Measurements from ENCODE around the gene ACTN4. TPM values are rescaled to one million over a fixed set of nuclear protein-coding genes. Genes with fewer than 3 reads are reported as not detected.

The ACTN4 gene
- total RNA-seq, 2 experiments from 2014 or later, result 532 to 534 TPM

GRCh38 chr19:38710928-38711725 is 63.7 kb downstream of the ACTN4 start:
- ChIA-PET POLR2A (interaction anchor here (1.8 kb wide), 1 partner anchor 23 kb away, joined by 6 read pairs; no protein-coding TSS in a partner anchor), CTCF (interaction anchor here (0.9 kb wide), 1 partner anchor 220 kb away, joined by 3 read pairs; the partner anchor contains the start of genes MRPS12 and SARS2)
- peaks cover 65% of the 10 kb centered on the region for H3K36me3 Mint-ChIP-seq (ENCODE audit: low read depth)
- no peaks in the 10 kb centered on the region for H3K27me3 Mint-ChIP-seq
- no peaks in the 10 kb centered on the region for H3K9me3 Mint-ChIP-seq
- no peak for DNase-seq
- peak overlapping the region; percentile 40 for H3K27ac Mint-ChIP-seq
- H3K4me3 Mint-ChIP-seq, result no peak overlapping the region
- no peaks in the 10 kb centered on the region for H3K4me1 Mint-ChIP-seq

DNA sequence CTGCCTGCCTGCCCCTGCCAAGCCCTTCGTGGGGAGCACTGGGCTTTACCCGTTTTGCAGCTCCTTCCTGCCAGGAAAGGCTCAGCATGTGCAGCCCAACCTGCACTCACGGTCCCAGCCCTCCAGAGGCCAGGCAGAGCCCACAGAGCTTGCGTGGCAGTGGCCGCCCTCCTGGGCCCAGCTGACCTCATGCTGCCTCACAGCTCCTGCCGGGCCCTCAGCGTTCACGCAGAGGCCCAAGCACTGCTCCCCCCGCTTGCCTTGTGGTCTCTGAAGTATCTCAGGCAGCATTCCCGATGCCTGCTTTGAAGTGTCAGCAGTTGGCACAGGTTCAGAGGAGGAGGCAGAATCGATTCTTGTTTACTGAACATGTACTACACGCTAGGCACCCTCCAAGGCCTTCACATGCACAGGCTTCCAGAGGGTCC is 64.3 kb downstream of the ACTN4 start:
- CTCF ChIA-PET, result interaction anchor here (0.6 to 0.9 kb wide), 2 partner anchors 108 to 219 kb away, joined by 3 read pairs; partner anchors contain the start of genes MRPS12 and SARS2
- Mint-ChIP-seq H3K9me3 (no peaks in the 10 kb centered on the region), H3K4me1 (no peaks in the 10 kb centered on the region), H3K27ac (no peak overlapping the region), H3K4me3 (no peak overlapping the region), H3K27me3 (no peaks in the 10 kb centered on the region), H3K36me3 (ENCODE audit: low read depth) (peaks cover 66% of the 10 kb centered on the region)
- DNase-seq, result no peak
- POLR2A ChIA-PET, result interaction anchor here (1.8 kb wide), 1 partner anchor 22 kb away, joined by 6 read pairs; no protein-coding TSS in a partner anchor

DNA sequence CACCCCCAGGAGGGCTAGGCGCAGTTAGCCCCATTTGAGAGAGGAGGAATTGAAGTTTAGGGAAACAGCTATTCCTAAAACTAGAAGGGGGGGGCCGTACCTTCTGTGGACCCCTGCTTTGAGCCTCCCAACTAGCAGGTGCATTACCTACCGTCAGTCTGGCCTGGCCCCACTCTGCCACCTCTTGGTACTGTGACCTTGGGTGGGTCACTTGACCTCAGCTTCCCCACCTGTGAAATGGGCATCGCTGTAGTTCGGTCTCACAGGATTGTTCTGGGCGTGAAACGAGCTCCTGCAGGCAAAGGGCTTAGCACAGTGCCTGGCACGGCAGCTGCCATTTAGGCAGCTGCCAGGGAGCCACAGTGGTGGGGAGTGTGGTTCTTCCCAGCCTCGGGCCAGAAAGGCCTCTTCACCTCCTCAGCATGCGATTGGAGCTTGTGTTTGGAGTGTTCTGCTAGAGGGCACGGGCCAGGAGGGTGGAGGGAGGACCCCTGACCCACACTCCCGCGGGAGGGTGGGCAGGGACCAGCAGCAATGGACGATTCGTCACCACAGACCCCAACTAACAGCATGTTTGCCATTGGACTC is 64.8 kb downstream of the ACTN4 start:
- ChIA-PET POLR2A (interaction anchor here (1.8 kb wide), 1 partner anchor 22 kb away, joined by 6 read pairs; no protein-coding TSS in a partner anchor), CTCF (interaction anchor here (0.6 to 0.8 kb wide), 2 partner anchors 107 to 309 kb away, joined by 3 read pairs; partner anchors contain the start of gene FAM98C)
- H3K27me3 Mint-ChIP-seq, result no peaks in the 10 kb centered on the region
- no peak overlapping the region for H3K27ac Mint-ChIP-seq
- peaks cover 63% of the 10 kb centered on the region for H3K36me3 Mint-ChIP-seq (ENCODE audit: low read depth)
- no peak overlapping the region for H3K4me3 Mint-ChIP-seq
- no peaks in the 10 kb centered on the region for H3K4me1 Mint-ChIP-seq
- H3K9me3 Mint-ChIP-seq, result no peaks in the 10 kb centered on the region
- DNase-seq, result no peak

GRCh38 chr19:38713227-38713649 is 65.8 kb downstream of the ACTN4 start:
- peaks cover 62% of the 10 kb centered on the region for H3K36me3 Mint-ChIP-seq (ENCODE audit: low read depth)
- no peak overlapping the region for H3K4me3 Mint-ChIP-seq
- CTCF ChIA-PET, result no interaction called here

GRCh38 chr19:38713865-38714264 is 66.4 kb downstream of the ACTN4 start:
- no peak for DNase-seq
- H3K4me3 Mint-ChIP-seq, result no peak overlapping the region
- CTCF ChIA-PET, result no interaction called here
- peaks cover 64% of the 10 kb centered on the region for H3K36me3 Mint-ChIP-seq (ENCODE audit: low read depth)
- H3K27ac Mint-ChIP-seq, result peak overlapping the region; percentile 45
- no peaks in the 10 kb centered on the region for H3K4me1 Mint-ChIP-seq
- no peaks in the 10 kb centered on the region for H3K27me3 Mint-ChIP-seq
- no peaks in the 10 kb centered on the region for H3K9me3 Mint-ChIP-seq
- POLR2A ChIA-PET, result interaction anchor here (1.0 kb wide), 1 partner anchor 38 kb away, joined by 3 read pairs; no protein-coding TSS in a partner anchor

More at GRCh38 chr19:38713227-38713649, 65.8 kb downstream of the ACTN4 start:
- H3K4me1 Mint-ChIP-seq, result no peaks in the 10 kb centered on the region
- POLR2A ChIA-PET, result interaction anchor here (1.0 kb wide), 1 partner anchor 38 kb away, joined by 3 read pairs; no protein-coding TSS in a partner anchor
- H3K27ac Mint-ChIP-seq, result no peak overlapping the region
- H3K27me3 Mint-ChIP-seq, result no peaks in the 10 kb centered on the region
- no peak for DNase-seq
- no peaks in the 10 kb centered on the region for H3K9me3 Mint-ChIP-seq

GRCh38 chr19:38714354-38714778 is 66.9 kb downstream of the ACTN4 start:
- CTCF ChIA-PET, result no interaction called here
- H3K27me3 Mint-ChIP-seq, result no peaks in the 10 kb centered on the region
- POLR2A ChIA-PET, result no interaction called here
- H3K27ac Mint-ChIP-seq, result no peak overlapping the region
- no peaks in the 10 kb centered on the region for H3K4me1 Mint-ChIP-seq
- H3K4me3 Mint-ChIP-seq, result no peak overlapping the region
- DNase-seq, result no peak
- peaks cover 67% of the 10 kb centered on the region for H3K36me3 Mint-ChIP-seq (ENCODE audit: low read depth)
- H3K9me3 Mint-ChIP-seq, result no peaks in the 10 kb centered on the region

- no peak for DNase-seq
- Mint-ChIP-seq H3K27me3 (no peaks in the 10 kb centered on the region), H3K36me3 (ENCODE audit: low read depth) (peaks cover 63% of the 10 kb centered on the region), H3K4me1 (no peaks in the 10 kb centered on the region), H3K27ac (no peak overlapping the region), H3K9me3 (no peaks in the 10 kb centered on the region), H3K4me3 (no peak overlapping the region)
- ChIA-PET POLR2A (interaction anchor here (0.7 kb wide), 1 partner anchor 10 kb away, joined by 3 read pairs; no protein-coding TSS in a partner anchor), CTCF (no interaction called here)
These were observed 68.1 kb downstream of the ACTN4 start for GRCh38 chr19:38715555-38715954.

GRCh38 chr19:38717051-38717450 is 69.6 kb downstream of the ACTN4 start:
- ChIA-PET POLR2A (interaction anchor here (0.7 kb wide), 1 partner anchor 9 kb away, joined by 3 read pairs; no protein-coding TSS in a partner anchor), CTCF (no interaction called here)
- H3K4me1 Mint-ChIP-seq, result no peaks in the 10 kb centered on the region
- no peaks in the 10 kb centered on the region for H3K9me3 Mint-ChIP-seq
- no peak for DNase-seq
- H3K4me3 Mint-ChIP-seq, result no peak overlapping the region
- H3K27me3 Mint-ChIP-seq, result no peaks in the 10 kb centered on the region
- H3K27ac Mint-ChIP-seq, result no peak overlapping the region
- H3K36me3 Mint-ChIP-seq (ENCODE audit: low read depth), result peaks cover 62% of the 10 kb centered on the region

- no peak for DNase-seq
- H3K9me3 Mint-ChIP-seq, result no peaks in the 10 kb centered on the region
- ChIA-PET CTCF (no interaction called here), POLR2A (no interaction called here)
- H3K4me3 Mint-ChIP-seq, result no peak overlapping the region
- peaks cover 63% of the 10 kb centered on the region for H3K36me3 Mint-ChIP-seq (ENCODE audit: low read depth)
- H3K4me1 Mint-ChIP-seq, result no peaks in the 10 kb centered on the region
- no peak overlapping the region for H3K27ac Mint-ChIP-seq
- H3K27me3 Mint-ChIP-seq, result no peaks in the 10 kb centered on the region
These were observed 70.4 kb downstream of the ACTN4 start for GRCh38 chr19:38717855-38718254.

DNA sequence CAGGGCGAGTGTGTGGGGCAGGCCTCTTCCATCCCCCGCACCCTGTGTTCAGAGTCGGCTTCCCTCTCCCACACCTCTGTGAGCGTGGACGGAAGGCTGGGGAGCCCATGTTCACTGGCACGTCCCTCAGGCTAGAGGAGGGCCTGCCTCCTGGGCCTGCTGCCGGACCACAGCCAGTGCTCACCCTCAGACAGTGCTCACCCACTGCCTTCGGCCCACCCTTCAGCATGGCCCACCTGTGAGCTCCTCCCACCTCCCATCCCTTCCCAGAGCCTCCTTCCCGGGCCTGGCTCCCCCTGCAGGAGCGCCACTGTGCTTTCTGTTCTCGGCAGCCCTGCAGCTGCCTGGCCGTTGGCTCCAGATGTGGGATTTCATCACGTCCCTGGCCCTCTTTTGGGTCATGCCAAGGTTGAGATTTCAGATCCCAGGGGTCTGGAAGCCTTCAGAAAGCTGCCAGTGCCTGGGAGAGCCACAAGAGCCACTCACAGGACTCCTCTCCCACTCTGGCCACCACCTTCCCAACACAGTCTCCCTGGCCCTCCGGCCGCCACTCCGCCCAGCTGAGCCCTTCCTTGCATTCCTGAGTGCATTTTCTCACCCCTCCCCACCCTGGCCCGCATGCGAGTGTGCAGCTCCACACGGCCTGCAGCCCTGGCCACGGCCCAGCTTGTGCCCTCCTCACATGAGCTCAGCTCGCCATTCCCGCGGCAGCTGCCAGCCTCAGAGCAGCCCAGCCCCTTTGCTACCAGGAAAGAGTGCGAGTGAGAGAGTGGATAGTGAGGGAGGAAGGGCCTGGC is 71.5 kb downstream of the ACTN4 start:
- POLR2A ChIA-PET, result no interaction called here
- H3K36me3 Mint-ChIP-seq (ENCODE audit: low read depth), result peaks cover 65% of the 10 kb centered on the region
- no peak overlapping the region for H3K4me3 Mint-ChIP-seq
- H3K4me1 Mint-ChIP-seq, result no peaks in the 10 kb centered on the region
- H3K9me3 Mint-ChIP-seq, result no peaks in the 10 kb centered on the region
- DNase-seq, result no peak
- CTCF ChIA-PET, result no interaction called here
- no peak overlapping the region for H3K27ac Mint-ChIP-seq
- H3K27me3 Mint-ChIP-seq, result no peaks in the 10 kb centered on the region

DNA sequence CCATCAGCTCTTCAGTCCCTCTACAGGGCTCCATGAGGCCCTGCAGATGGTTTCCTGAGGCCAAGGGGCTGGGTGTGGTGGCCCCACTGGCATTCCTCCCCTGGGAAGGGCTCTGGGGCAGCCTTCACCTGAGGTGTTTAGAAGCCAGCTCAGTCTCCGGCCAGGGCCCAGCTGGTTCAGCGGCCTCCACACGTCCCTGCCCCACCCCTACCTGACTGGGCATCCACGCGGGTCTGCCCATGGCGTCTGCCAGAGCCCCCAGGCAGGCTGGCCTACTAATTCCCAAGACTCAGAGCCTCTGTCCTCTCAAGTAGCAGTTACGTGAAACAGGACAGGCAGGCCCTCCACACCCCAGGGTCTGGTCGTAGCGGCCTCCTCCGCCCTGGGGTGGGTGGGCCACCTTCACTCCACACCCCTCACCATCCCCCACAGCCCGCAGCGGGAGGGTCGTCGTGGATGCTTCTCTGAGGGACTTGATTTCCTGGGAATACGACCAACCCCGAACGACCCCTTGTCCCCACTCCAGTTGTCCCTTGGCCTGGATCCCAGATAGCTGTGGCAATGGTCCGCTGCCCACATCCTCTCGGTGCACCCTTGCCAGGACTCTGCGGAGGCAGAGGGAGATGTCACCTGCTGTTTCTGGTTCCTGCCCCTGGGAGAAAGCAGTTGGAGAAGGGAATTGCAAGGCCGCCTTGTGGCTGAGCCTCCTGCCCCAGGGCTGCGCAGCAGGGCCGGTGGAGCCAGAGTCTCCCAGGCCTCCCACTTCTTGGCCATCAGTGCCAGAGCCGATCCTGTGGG is 72.5 kb downstream of the ACTN4 start:
- no peaks in the 10 kb centered on the region for H3K4me1 Mint-ChIP-seq
- ChIA-PET CTCF (no interaction called here), POLR2A (no interaction called here)

GRCh38 chr19:38720559-38721236 is 73.2 kb downstream of the ACTN4 start:
- Mint-ChIP-seq H3K4me3 (no peak overlapping the region), H3K36me3 (ENCODE audit: low read depth) (peaks cover 64% of the 10 kb centered on the region), H3K4me1 (no peaks in the 10 kb centered on the region), H3K27me3 (no peaks in the 10 kb centered on the region), H3K9me3 (no peaks in the 10 kb centered on the region), H3K27ac (no peak overlapping the region)
- DNase-seq, result no peak
- POLR2A ChIA-PET, result interaction anchor here (0.9 to 1.1 kb wide), 2 partner anchors 12 to 14 kb away, joined by 3 read pairs; no protein-coding TSS in a partner anchor
- CTCF ChIA-PET, result no interaction called here

More for the DNA sequence above, 72.5 kb downstream of the ACTN4 start:
- no peak for DNase-seq
- H3K36me3 Mint-ChIP-seq (ENCODE audit: low read depth), result peaks cover 66% of the 10 kb centered on the region
- no peaks in the 10 kb centered on the region for H3K27me3 Mint-ChIP-seq
- H3K27ac Mint-ChIP-seq, result no peak overlapping the region
- H3K4me3 Mint-ChIP-seq, result no peak overlapping the region
- no peaks in the 10 kb centered on the region for H3K9me3 Mint-ChIP-seq
